HL-60 (cell line): ENCODE results near the gene TMOD1.

Experiments
- DNase-seq, 2 experiments: peaks; one replicate each; pipeline ENCODE4 v3.0.0-alpha.2; 2010 to 2020; ENCODE audit warnings: low read depth in 1 of 2, low spot score in 1 of 2
- H3K27ac ChIP-seq: fragments of 250-450 bp; sonication (Bioruptor Pico); replicated peaks from 2 replicates; pipeline ENCODE4 v1.5.1; 2020; ENCODE audit warnings: mild to moderate bottlenecking, moderate library complexity
- H3K27me3 ChIP-seq: fragments of 250-450 bp; sonication (Bioruptor Pico); 2 replicates; pipeline ENCODE4 v1.5.1; 2021; ENCODE audit warnings: mild to moderate bottlenecking, moderate library complexity; ENCODE audit not compliant: insufficient read depth, poor library complexity, severe bottlenecking
- H3K4me3 ChIP-seq: replicated peaks from 2 replicates; pipeline ENCODE4 v1.5.1; 2011; ENCODE audit warnings: mild to moderate bottlenecking, control low read depth, low read length; ENCODE audit not compliant: insufficient read depth
- GABPA ChIP-seq: IDR thresholded peaks from 2 replicates; pipeline ENCODE4 v1.6.1; 2012; ENCODE audit warnings: low read depth
- POLR2AphosphoS5 ChIP-seq: IDR thresholded peaks from 2 replicates; pipeline ENCODE4 v1.6.1; 2012; ENCODE audit warnings: low read depth
- SPI1 ChIP-seq: IDR thresholded peaks from 2 replicates; pipeline ENCODE4 v1.6.1; 2012; ENCODE audit warnings: low read depth, mild to moderate bottlenecking, borderline replicate concordance
- TF ChIP-seq, protein P1 (sequence below): IDR thresholded peaks from one replicate; pipeline ENCODE4 v1.5.1; 2011; ENCODE audit warnings: low read length, control low read depth, inconsistent platforms; ENCODE audit not compliant: insufficient read depth
- TF ChIP-seq, protein P2 (sequence below): IDR thresholded peaks from 2 replicates; pipeline ENCODE4 v1.6.1; 2012; ENCODE audit warnings: low read depth; ENCODE audit not compliant: insufficient replicate concordance

TMOD1 gene

DNA sequence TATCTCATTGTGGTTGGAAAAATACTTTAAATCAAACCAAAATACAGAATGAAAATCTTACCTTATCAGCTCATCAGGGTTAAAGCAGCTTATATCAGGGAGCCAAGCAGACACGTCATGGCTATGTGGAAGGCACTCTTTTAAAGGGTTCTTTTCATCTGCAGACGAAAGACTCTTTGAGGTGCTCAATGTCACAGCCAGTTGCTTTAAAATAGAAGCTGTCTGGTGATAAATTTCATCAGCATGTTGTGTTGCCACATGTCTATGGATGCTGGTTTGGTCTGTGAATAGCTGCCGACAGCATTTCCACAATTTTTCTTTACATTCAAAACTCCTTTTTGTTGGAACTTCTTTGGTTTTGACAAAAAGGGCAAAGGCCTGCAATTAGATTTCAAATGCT is 124.2 kb downstream of the TMOD1 start:
- no peak for DNase-seq
- TF ChIP-seq GABPA (no peak), POLR2AphosphoS5 (no peak), SPI1 (no peak)
- TF ChIP-seq, protein P1, sequence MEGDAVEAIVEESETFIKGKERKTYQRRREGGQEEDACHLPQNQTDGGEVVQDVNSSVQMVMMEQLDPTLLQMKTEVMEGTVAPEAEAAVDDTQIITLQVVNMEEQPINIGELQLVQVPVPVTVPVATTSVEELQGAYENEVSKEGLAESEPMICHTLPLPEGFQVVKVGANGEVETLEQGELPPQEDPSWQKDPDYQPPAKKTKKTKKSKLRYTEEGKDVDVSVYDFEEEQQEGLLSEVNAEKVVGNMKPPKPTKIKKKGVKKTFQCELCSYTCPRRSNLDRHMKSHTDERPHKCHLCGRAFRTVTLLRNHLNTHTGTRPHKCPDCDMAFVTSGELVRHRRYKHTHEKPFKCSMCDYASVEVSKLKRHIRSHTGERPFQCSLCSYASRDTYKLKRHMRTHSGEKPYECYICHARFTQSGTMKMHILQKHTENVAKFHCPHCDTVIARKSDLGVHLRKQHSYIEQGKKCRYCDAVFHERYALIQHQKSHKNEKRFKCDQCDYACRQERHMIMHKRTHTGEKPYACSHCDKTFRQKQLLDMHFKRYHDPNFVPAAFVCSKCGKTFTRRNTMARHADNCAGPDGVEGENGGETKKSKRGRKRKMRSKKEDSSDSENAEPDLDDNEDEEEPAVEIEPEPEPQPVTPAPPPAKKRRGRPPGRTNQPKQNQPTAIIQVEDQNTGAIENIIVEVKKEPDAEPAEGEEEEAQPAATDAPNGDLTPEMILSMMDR = no peak
- TF ChIP-seq, protein P2, sequence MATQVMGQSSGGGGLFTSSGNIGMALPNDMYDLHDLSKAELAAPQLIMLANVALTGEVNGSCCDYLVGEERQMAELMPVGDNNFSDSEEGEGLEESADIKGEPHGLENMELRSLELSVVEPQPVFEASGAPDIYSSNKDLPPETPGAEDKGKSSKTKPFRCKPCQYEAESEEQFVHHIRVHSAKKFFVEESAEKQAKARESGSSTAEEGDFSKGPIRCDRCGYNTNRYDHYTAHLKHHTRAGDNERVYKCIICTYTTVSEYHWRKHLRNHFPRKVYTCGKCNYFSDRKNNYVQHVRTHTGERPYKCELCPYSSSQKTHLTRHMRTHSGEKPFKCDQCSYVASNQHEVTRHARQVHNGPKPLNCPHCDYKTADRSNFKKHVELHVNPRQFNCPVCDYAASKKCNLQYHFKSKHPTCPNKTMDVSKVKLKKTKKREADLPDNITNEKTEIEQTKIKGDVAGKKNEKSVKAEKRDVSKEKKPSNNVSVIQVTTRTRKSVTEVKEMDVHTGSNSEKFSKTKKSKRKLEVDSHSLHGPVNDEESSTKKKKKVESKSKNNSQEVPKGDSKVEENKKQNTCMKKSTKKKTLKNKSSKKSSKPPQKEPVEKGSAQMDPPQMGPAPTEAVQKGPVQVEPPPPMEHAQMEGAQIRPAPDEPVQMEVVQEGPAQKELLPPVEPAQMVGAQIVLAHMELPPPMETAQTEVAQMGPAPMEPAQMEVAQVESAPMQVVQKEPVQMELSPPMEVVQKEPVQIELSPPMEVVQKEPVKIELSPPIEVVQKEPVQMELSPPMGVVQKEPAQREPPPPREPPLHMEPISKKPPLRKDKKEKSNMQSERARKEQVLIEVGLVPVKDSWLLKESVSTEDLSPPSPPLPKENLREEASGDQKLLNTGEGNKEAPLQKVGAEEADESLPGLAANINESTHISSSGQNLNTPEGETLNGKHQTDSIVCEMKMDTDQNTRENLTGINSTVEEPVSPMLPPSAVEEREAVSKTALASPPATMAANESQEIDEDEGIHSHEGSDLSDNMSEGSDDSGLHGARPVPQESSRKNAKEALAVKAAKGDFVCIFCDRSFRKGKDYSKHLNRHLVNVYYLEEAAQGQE = no peak
- H3K4me3 ChIP-seq = no peak overlapping the region
- H3K27ac ChIP-seq = no peak overlapping the region
- no peaks in the 10 kb centered on the region for H3K27me3 ChIP-seq

DNA sequence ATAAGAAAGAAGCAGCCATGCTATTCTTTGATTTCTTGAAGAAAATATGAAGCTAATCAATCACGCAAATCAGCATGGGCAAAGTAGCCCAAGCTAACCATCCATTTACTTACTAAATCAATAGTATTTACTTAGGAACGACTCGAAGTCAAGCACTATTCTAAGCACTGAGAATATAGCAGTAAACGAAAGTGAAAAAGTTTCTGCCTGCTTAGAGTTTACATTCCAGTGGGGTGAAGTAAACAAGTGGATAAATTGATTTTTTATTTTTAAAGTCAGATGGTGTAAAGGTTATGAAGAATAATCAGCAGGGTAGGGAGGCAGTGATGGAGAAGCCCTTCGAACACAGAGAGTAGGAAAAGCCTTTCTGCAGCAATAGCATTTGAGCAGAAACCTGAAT is 126.2 kb downstream of the TMOD1 start:
- no peaks in the 10 kb centered on the region for H3K27me3 ChIP-seq
- no peak for DNase-seq
- no peak for TF ChIP-seq POLR2AphosphoS5
- no peak for TF ChIP-seq GABPA
- TF ChIP-seq, protein P2 = no peak
- no peak for TF ChIP-seq SPI1
- TF ChIP-seq, protein P1 = no peak
- H3K27ac ChIP-seq = no peak overlapping the region
- H3K4me3 ChIP-seq = no peak overlapping the region

DNA sequence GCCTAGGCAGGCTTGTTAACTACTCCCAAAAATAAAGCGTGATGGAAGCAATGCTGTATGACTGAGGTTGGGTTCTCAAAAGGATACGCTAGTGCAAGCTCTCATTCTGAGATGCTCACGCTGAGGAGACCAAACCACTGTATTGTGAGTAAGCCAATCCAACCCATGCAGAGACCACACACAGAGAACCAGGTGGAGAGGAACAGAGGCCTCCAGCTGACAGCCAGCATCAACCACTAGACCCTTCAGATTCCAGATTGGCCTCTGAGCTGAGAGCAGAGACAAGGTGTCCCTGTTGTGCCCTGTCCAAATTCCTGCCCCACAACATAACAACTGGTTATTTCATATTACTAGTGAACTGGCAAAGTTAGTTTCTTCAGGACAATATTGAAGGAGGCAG is 127.2 kb downstream of the TMOD1 start:
- Histone ChIP-seq H3K27ac (no peak overlapping the region), H3K27me3 (no peaks in the 10 kb centered on the region), H3K4me3 (no peak overlapping the region)
- no peak for DNase-seq
- no peak for TF ChIP-seq SPI1
- no peak for TF ChIP-seq GABPA
- no peak for TF ChIP-seq POLR2AphosphoS5

DNA sequence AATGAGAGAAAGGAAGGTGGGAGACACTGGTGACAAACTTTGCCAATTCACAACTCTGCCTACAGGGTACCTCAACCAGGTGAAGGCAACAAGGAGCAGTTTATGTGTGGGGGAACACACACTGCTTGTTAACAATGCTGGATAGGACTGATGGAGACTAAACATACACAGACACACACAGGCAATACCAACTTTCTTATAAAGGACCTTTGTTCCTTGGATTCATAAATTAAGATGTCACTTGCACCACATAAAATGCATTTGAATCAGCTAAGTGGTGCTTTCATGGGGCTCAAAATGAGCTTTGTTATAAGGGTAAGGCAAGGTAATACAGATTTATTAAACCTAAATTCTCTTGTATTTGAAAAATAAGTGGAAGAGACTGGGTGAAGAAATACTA is 127.7 kb downstream of the TMOD1 start:
- H3K4me3 ChIP-seq = no peak overlapping the region
- TF ChIP-seq, protein P2 = no peak
- TF ChIP-seq, protein P1 = no peak
- TF ChIP-seq POLR2AphosphoS5 = no peak
- no peak for TF ChIP-seq SPI1
- no peak for TF ChIP-seq GABPA
- no peaks in the 10 kb centered on the region for H3K27me3 ChIP-seq
- no peak overlapping the region for H3K27ac ChIP-seq
- DNase-seq = no peak
